HepG2 (cell line): ENCODE results near the gene ENC1. TPM values are rescaled to one million over a fixed set of nuclear protein-coding genes. Genes with fewer than 3 reads are reported as not detected.

ENCODE experiments used
- ATAC-seq: fragments of 200-7000 bp; cut with Tn5 transposase; 3 replicates; pipeline ENCODE4 v1.9.1; 2020; ENCODE audit warnings: mild to moderate bottlenecking, moderate library complexity
- BruUV-seq: library from RNA; stranded (reverse); fragments of 400-500 nt; replicated peaks from 2 replicates; lab custom pipeline; 2021; lab: Mats Ljungman, UMichigan
- CTCF ChIA-PET: fragments of 300-600 bp; formaldehyde crosslinking; extraction: SDS; loops from one replicate; lab custom pipeline; 2021; ENCODE audit warnings: low total read pairs, inconsistent platforms, low intra/inter-chr PET ratio; lab: Yijun Ruan, JAX
- POLR2A ChIA-PET: fragments of 350-600 bp; sonication (Branson Sonifier 250); formaldehyde crosslinking; loops from one replicate; lab custom pipeline; 2020; ENCODE audit warnings: antibody characterized with exemption, inconsistent platforms; lab: Yijun Ruan, JAX
- DNase-seq: peaks from one replicate; pipeline ENCODE4 v3.0.0-alpha.2; 2015; ENCODE audit warnings: low spot score
- FAIRE-seq: peaks from 3 replicates; lab custom pipeline; 2011; peaks lifted over from hg19 to GRCh38; lab: Jason Lieb, UNC
- H2AFZ ChIP-seq: one replicate; pipeline ENCODE4 v1.6.1; 2011; ENCODE audit warnings: low read length, inconsistent platforms
- H3K27ac ChIP-seq: fragments of 300-600 bp; 3 replicates; pipeline ENCODE4 v1.8.0; 2011; ENCODE audit warnings: mixed run types, mild to moderate bottlenecking, mixed read lengths, low read length, inconsistent platforms; ENCODE audit not compliant: insufficient read depth; ENCODE audit errors: extremely low read length
- H3K27me3 ChIP-seq, 2 experiments: fragments of 200-600 bp in 1 of 2; 2 replicates in 1 of 2; 3 replicates in 1 of 2; pipeline versions ENCODE4 v1.6.0 to v1.8.0; 2011; ENCODE audit warnings: low read length in 2 of 2, mild to moderate bottlenecking in 2 of 2, moderate library complexity in 2 of 2, inconsistent platforms in 1 of 2; ENCODE audit not compliant: insufficient read depth in 2 of 2, control insufficient read depth in 1 of 2
- H3K36me3 ChIP-seq, 2 experiments: fragments of 200-600 bp in 1 of 2; replicated peaks in 1 of 2; 2 replicates in 1 of 2; 3 replicates in 1 of 2; pipeline versions ENCODE4 v1.5.1 to v1.8.0; 2011; ENCODE audit warnings: low read length in 2 of 2, inconsistent platforms in 1 of 2; ENCODE audit not compliant: insufficient read depth in 2 of 2, control insufficient read depth in 1 of 2
- H3K4me1 ChIP-seq: 2 replicates; pipeline ENCODE4 v1.5.1; 2012; ENCODE audit warnings: low read length, inconsistent platforms; ENCODE audit not compliant: insufficient read depth
- H3K4me2 ChIP-seq: 2 replicates; pipeline ENCODE4 v1.6.0; 2011; ENCODE audit warnings: low read depth, low read length, inconsistent platforms
- H3K4me3 ChIP-seq, 3 experiments: fragments of 200-600 bp in 1 of 3; sonication (generic), shearing (Covaris generic) in 1 of 3; replicated peaks in 1 of 3; 2 replicates each; pipeline ENCODE4 v1.5.1; 2011 to 2016; ENCODE audit warnings: low read length in 3 of 3, inconsistent platforms in 2 of 3, low read depth in 2 of 3, mild to moderate bottlenecking in 2 of 3, control low read depth in 1 of 3, mixed read lengths in 1 of 3; ENCODE audit not compliant: insufficient read depth in 1 of 3
- H3K79me2 ChIP-seq: one replicate; pipeline ENCODE4 v1.6.1; 2011; ENCODE audit warnings: low read length, inconsistent platforms; ENCODE audit not compliant: insufficient read depth
- H3K9ac ChIP-seq: 2 replicates; pipeline ENCODE4 v1.6.0; 2011; ENCODE audit warnings: mild to moderate bottlenecking, low read depth, low read length, inconsistent platforms; ENCODE audit not compliant: insufficient read depth
- H3K9me3 ChIP-seq: 2 replicates; pipeline ENCODE4 v1.5.1; 2012; ENCODE audit warnings: mild to moderate bottlenecking, low read length
- H4K20me1 ChIP-seq: 2 replicates; pipeline ENCODE4 v1.6.0; 2011; ENCODE audit warnings: inconsistent platforms, mild to moderate bottlenecking, low read length, moderate library complexity; ENCODE audit not compliant: insufficient read depth
- KLF15 ChIP-seq: sonication (generic); formaldehyde crosslinking; IDR thresholded peaks from 2 replicates; pipeline ENCODE4 v1.8.1; 2023; ENCODE audit warnings: borderline replicate concordance, mild to moderate bottlenecking, inconsistent platforms, missing genetic modification reagents, mixed read lengths
- NR2F6 ChIP-seq, 2 experiments: IDR thresholded peaks; 2 replicates each; pipeline ENCODE4 v1.6.1; 2016; ENCODE audit warnings: antibody characterized with exemption in 1 of 2, mild to moderate bottlenecking in 1 of 2
- PAWR ChIP-seq: sonication (generic); formaldehyde crosslinking; IDR thresholded peaks from 2 replicates; pipeline ENCODE4 v1.4.0; 2020; ENCODE audit warnings: missing genetic modification reagents, mild to moderate bottlenecking, borderline replicate concordance
- POGK ChIP-seq: sonication (generic); formaldehyde crosslinking; conservative IDR thresholded peaks from 2 replicates; pipeline ENCODE4 v1.8.0; 2022; ENCODE audit warnings: mild to moderate bottlenecking, moderate library complexity, missing genetic modification reagents
- SALL1 ChIP-seq: sonication (generic); formaldehyde crosslinking; IDR thresholded peaks from 2 replicates; pipeline ENCODE4 v1.8.0; 2022; ENCODE audit warnings: mild to moderate bottlenecking, missing genetic modification reagents
- ZNF263 ChIP-seq: sonication (generic); formaldehyde crosslinking; IDR thresholded peaks from 2 replicates; pipeline ENCODE4 v1.4.0; 2020; ENCODE audit warnings: missing genetic modification reagents
- WGBS: methylation state at CpG from one replicate; pipeline ENCODE4 v1.1.6; 2017; ENCODE audit warnings: low lambda C conversion rate; 5-methylcytosine and 5-hydroxymethylcytosine counted together
- in situ Hi-C: cut with HindIII; loops from 2 replicates; pipeline ENCODE4 v1.10.0; 2017; ENCODE audit warnings: low pct_unique_long_range_greater_than_20kb; ENCODE audit not compliant: extremely low pct_ligation_motif_present
- intact Hi-C: fragments of 100-400 bp; cut with micrococcal nuclease; formaldehyde crosslinking; loops from one replicate; pipeline ENCODE4 v1.10.0; 2022; ENCODE audit not compliant: unreplicated experiment
- polyA plus RNA-seq, 8 experiments: library from polyadenylated mRNA; depleted of rRNA in 3 of 8; stranded (reverse) in 7 of 8; unstranded in 1 of 8; fragments of >200 nt; fragmentation: Illumina TruSeq in 4 of 8; extraction: Trizol in 4 of 8; gene quantifications; 2 replicates each; pipeline versions ENCODE4 v1.2.1 to v1.2.3, GENCODE V29; 2011 to 2016; ENCODE audit warnings: low read depth in 4 of 8, missing spikeins in 1 of 8, mixed read lengths in 1 of 8; ENCODE audit not compliant: insufficient read depth in 1 of 8
- total RNA-seq, 5 experiments: library from RNA; depleted of rRNA; stranded (reverse); fragments of >200 nt; fragmentation: Illumina TruSeq; extraction: Trizol; gene quantifications; 2 replicates each; pipeline ENCODE4 v1.2.3, GENCODE V29; 2016; ENCODE audit warnings: low read depth in 1 of 5

The ENC1 gene
- total and polyA plus RNA-seq, 2 of the 13 experiments (the other 11 are each of a cell fraction or from before 2014, with no cell fraction given): 63.8 to 64.4 TPM

GRCh38 chr5:74619308-74619707, 21.2 kb downstream of the ENC1 start (continued):
- TF ChIP-seq KLF15 (CRISPR knock-in tag) (no peak), POGK (CRISPR knock-in tag) (no peak), SALL1 (CRISPR knock-in tag) (peak; percentile 50; the same call in 1 of the 2 replicates), NR2F6 (IDR thresholded peaks at IDR 0.05) (no peak), NR2F6 (CRISPR knock-in tag; IDR thresholded peaks at IDR 0.05) (peak; percentile 22; the same call in 1 of the 2 replicates)

- no peak for FAIRE-seq
- POLR2A ChIA-PET: interaction anchor here (0.8 kb wide), 1 partner anchor 23 kb away, joined by 4 read pairs; the partner anchor contains the start of gene ENC1
- H3K36me3 ChIP-seq: no peaks in the 10 kb centered on the region
- TF ChIP-seq ZNF263 (CRISPR knock-in tag) (peak; percentile 54; the same call in 1 of the 2 replicates), PAWR (CRISPR knock-in tag) (no peak)
- TF ChIP-seq, all 625 proteins: peak for 1
- Histone ChIP-seq H3K4me3 (no peak overlapping the region), H2AFZ (no peak overlapping the region), H4K20me1 (no peaks in the 10 kb centered on the region), H3K4me2 (no peak overlapping the region), H3K27me3 (no peaks in the 10 kb centered on the region), H3K79me2 (no peaks in the 10 kb centered on the region), H3K9me3 (no peaks in the 10 kb centered on the region), H3K27ac (no peak overlapping the region), H3K4me1 (peaks cover 39% of the 10 kb centered on the region), H3K9ac (no peak overlapping the region)
- BruUV-seq: no TSS peak
- CTCF ChIA-PET: no interaction called here
- DNase-seq: no peak
- in situ Hi-C loops (no loop called here), intact Hi-C loops (no loop called here)
- WGBS: 95% methylated on average over 5 of the region's 5 CpGs
- ATAC-seq: no peak
These were observed 22.4 kb downstream of the ENC1 start for GRCh38 chr5:74618106-74618505.
